Endothelial cell of hepatic sinusoid (primary cell): ENCODE data around the gene METTL22.

ENCODE experiments used
- in situ Hi-C: cut with HindIII; loops from 2 replicates; pipeline ENCODE4 v1.10.0; 2017; ENCODE audit warnings: low sequenced_read_pairs

The METTL22 gene

GRCh38 chr16:8685617-8686016 is 64.1 kb downstream of the METTL22 start:
- in situ Hi-C loops = no loop called here

GRCh38 chr16:8686031-8686621 is 64.6 kb downstream of the METTL22 start:
- in situ Hi-C loops = no loop called here

GRCh38 chr16:8686879-8687278 is 65.4 kb downstream of the METTL22 start:
- in situ Hi-C loops = no loop called here

- in situ Hi-C loops = no loop called here
Measured at GRCh38 chr16:8689686-8690085, 68.2 kb downstream of the METTL22 start.

GRCh38 chr16:8691728-8692127 is 70.2 kb downstream of the METTL22 start:
- in situ Hi-C loops = no loop called here

DNA sequence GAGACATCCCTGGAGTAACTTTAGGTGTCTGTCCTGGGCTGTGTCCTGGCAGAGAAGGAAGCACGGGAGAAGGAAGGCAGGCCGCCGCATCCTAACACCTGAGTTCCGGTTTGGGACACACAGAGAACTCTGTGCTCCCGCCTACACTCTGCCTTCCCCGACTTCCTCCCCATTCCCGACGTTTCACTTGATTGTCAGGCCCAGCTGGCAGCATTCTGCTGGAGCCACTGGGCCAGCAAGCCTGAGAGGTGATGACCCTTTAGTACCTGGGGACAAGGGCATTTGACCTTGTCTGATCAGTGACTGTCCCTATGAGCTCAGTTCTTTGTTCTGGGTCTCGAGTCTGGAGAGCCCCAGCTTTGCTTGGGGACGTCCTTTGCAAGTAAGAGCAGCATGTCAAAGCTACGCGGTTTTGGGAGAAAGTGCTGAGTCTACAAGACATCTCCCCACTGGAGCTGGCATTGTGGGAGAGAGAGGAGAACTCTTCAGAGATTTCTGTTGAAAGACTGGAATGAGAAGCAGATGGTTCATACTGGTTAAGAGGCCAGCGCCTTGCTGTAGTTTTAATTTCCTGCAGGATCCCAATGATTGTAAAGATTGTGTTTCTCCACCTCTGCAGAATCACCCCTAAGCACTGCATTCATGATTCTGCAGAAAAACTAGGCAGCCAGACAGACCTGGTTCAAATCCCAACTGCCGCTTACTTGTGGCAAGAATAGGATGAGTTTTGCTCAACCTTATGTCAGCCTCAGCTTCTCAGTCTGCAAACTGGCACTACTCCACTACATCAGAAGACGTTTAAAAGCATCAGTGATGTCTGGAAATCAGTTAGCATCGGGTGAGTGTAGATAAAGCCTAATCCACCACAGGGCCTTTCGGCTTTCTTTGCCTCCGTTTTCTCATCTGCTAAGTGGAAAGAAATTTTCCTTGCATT is 73.6 kb downstream of the METTL22 start:
- in situ Hi-C loops = no loop called here

- in situ Hi-C loops = no loop called here
Measured at GRCh38 chr16:8696880-8697279, 75.4 kb downstream of the METTL22 start.

- in situ Hi-C loops = no loop called here
Measured at GRCh38 chr16:8697965-8698364, 76.5 kb downstream of the METTL22 start.
